Measurements from ENCODE around the gene ABCC6.
"Not testable (repeated sequence)": the region's sequence is repeated elsewhere in the genome, so short reads cannot be mapped to it uniquely, and the experiment has no call there.

The ABCC6 gene

DNA sequence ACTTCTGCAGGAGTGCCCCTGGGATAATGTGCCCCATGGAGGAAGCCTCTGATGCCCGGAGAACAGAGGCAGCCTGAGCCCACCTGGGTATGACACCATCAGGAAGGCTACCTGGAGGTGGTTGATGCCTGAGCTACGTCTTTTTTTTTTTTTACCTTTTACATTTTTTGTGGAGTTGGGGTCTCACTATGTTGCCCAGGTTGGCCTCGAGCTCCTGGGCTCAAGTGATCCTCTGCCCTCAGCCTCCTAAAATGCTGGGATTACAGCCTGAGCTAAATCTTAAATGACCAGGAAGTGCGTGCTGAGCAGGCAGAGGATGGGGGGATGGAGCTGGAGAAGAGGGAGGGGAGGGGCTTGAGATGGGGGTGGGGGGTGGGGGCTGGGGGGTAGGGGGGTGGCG, 32.7 kb downstream of the ABCC6 start:
- DNase-seq (ENCODE audit: low spot score) = no peak

- DNase-seq (ENCODE audit: low spot score) = no peak
These were observed 33.5 kb downstream of the ABCC6 start for GRCh38 chr16:16189842-16190241.

DNA sequence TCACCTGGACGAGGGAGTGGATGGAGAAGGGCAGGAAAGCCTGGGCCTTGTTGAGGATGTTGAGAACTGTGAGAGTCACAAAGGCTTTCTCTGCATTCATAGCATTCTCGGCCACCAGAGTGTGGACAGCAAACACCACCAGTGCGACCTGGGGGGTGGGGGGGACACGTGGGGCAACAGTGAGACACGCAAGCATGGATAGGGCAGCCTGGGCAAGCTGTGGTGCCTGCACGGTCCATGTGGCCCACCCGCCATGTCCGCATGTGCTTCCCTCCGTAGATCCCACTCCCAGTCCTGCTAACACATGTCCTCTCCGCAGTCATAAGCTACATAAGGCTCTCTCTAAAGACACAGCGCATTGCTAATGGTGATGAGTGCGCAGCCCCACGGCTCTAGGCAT, 34.5 kb downstream of the ABCC6 start:
- no peak for DNase-seq (ENCODE audit: low spot score)

GRCh38 chr16:16186820-16187219, 36.5 kb downstream of the ABCC6 start:
- no peak for DNase-seq (ENCODE audit: low spot score)

DNA sequence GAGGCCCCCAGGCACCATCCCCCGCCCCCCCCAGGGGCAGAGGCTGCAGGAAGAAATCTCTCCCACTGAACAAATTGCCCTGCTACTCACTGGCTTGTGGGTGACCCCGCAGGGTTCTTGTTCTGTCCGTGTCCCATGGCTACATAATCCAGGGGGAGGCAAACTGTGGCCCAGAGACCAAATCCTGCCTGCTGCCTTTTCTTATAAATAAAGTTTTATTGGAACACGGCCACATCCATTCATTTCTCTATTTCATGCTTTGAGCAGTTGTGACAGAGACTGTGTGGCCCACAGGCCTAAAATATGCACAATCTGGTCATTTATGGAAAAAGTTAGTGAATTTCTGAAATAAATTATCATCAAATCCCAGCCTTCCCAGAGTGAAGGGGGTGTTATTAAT, 38.2 kb downstream of the ABCC6 start:
- DNase-seq (ENCODE audit: low spot score) = no peak

- no peak for DNase-seq (ENCODE audit: low spot score)
These were observed 38.7 kb downstream of the ABCC6 start for GRCh38 chr16:16184594-16184993.

- DNase-seq (ENCODE audit: low spot score) = no peak
These were observed 39.7 kb downstream of the ABCC6 start for GRCh38 chr16:16183562-16183961.

GRCh38 chr16:16182918-16183317, 40.4 kb downstream of the ABCC6 start:
- no peak for DNase-seq (ENCODE audit: low spot score)

GRCh38 chr16:16181748-16182147, 41.5 kb downstream of the ABCC6 start:
- DNase-seq (ENCODE audit: low spot score) = not testable (repeated sequence)

DNA sequence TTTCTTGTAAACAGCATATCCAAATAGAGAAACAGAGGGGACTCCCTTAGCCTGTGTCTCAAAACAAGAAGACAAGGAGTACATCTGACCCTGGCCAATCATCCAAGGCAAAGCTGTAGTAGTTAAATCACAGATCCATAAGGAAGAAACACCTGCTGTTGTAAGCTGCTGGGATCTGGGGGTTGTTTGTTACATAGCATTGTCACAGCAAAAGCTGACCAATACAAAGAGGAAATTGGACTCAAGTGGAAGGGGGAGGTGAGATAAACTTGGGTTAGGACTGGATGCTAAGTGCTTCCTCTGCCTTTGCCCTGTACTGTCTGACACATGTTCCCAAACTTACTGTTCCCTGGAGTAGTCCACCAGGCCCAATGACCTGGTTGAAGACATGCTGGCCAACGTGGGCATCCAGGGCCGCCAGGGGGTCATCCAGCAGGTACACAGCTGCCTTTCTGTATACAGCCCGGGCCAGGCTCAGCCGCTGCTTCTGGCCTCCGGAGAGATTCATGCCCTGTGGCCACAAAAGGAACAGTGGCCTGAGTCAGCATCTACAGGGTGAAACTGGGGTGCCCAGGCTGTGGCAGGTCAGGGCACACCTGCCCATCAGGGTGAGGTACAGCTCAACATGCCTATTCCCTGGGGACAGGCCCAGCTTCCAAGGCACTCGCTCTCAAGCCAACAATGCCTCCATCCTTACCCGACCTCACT, 44.7 kb downstream of the ABCC6 start:
- no peak for DNase-seq (ENCODE audit: low spot score)

DNA sequence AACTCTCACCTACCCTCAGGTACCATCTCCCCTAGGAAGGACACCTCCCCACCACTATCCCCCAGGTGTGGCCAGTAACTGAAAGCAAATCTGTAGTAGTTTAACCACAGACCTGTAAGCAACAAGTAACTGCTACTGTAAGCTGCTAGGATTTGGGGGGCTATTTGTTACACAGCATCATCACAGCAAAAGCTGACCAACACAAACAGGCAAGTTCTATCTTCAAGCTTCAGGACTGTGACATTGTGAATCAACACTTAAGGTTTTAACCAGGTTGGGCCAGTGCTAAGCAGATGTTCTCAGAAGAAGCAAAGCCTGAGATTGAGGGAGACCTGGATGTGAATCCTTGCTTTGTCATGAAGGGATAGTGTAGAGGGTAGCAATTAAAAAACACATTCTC, 47.0 kb downstream of the ABCC6 start:
- no peak for DNase-seq (ENCODE audit: low spot score)

GRCh38 chr16:16175296-16175695, 48.0 kb downstream of the ABCC6 start:
- DNase-seq (ENCODE audit: low spot score) = no peak

DNA sequence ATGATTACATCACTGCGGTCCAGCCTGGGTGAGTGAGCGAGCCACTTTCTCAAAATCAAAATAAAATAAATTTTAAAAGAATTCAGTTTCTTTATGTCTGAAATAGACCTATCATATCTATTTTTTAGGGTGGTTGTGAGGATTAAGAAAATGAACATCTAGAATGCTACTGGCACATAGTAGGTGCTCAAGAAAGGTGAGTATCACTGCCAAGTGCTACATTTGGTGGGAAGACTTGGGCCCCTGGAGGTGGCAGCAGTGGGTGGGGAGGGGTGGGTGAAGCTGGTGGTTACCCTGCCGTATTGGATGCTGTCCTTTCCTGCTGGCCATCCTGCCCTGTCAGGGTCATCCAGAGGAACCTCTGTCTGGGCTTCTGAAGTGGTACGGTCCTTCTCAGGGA, 50.3 kb downstream of the ABCC6 start:
- DNase-seq (ENCODE audit: low spot score) = no peak

GRCh38 chr16:16171332-16171919, 51.9 kb downstream of the ABCC6 start:
- DNase-seq (ENCODE audit: low spot score) = no peak

DNA sequence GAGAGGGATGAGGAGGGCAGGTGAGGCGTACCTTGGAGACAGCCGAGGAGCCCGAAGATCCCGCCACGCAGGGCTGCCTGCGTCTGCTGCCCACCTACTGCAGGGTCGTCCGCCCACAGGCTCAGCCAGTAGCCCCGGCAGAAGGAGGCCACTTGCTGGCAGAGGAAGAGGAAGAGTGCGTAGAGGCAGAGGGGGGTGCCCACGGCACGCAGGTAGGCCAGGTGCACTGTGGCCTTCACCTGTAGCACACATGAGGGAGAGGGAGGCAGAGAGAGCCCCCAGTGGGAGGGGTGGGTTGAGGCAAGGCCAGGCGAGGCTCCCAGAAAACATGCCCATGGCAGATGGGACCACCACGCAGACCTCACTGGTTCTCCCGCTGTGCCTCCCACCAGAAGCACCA, 53.7 kb downstream of the ABCC6 start:
- no peak for DNase-seq (ENCODE audit: low spot score)

GRCh38 chr16:16168431-16168830, 54.9 kb downstream of the ABCC6 start:
- DNase-seq (ENCODE audit: low spot score) = no peak

DNA sequence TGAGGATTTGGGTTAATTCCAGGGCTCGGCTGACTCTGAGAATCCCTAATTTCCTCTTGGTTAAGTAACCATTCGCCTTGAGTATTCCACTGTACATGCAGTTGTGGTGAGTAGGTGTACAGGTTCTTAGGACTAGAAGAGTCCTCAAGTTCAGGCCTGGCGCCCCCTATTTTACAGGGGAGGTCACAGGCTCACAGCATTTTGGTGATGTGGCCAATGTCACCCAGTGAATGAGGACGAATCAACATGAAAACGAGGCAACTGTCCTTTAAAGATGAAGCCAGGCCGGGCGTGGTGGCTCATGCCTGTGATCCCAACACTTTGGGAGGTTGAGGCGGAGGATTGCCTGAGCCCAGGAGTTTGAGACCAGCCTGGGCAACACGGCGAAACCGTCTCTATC, 55.4 kb downstream of the ABCC6 start:
- no peak for DNase-seq (ENCODE audit: low spot score)

- DNase-seq (ENCODE audit: low spot score) = no peak
These were observed 56.3 kb downstream of the ABCC6 start for GRCh38 chr16:16166949-16167348.

DNA sequence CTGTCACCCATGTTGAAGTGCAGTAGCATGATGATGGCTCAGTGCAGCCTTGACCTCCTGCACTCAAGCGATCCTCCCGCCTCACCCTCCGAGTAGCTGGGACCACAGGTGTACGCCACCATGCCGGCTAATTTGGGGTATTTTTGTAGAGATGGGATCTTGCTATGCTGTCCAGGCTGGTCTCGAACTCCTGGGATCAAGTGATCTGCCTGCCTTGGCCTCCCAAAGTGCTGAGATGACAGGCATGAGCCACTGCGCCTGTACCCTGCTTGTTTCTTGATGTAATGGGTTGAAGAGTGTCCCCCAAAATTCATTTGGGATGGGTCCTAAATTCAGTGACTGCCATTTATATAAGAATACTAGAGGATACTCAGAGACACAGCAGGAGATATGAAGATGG, 57.2 kb downstream of the ABCC6 start:
- DNase-seq (ENCODE audit: low spot score) = no peak

- no peak for DNase-seq (ENCODE audit: low spot score)
These were observed 59.1 kb downstream of the ABCC6 start for GRCh38 chr16:16164243-16164642.

- no peak for DNase-seq (ENCODE audit: low spot score)
These were observed 59.7 kb downstream of the ABCC6 start for GRCh38 chr16:16163571-16163970.

DNA sequence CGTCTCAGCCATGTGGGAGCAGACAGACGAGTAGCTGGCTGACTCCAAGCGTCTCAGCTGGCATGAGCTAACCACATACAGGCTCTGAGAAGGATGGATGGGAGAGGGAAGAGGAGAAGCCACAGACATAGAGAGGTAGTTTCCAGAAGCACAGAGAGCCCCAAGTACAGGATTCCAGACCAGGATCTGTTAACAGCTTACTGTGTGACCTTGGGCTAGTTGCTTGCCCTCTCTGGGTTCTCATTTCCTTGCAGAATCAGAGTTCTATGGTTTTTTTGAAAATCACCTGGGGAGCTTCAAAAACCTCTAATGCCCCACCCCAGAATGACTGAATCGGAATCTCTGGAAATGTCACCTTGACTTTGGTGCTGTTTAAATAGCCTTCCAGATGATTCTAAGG, 60.2 kb downstream of the ABCC6 start:
- DNase-seq (ENCODE audit: low spot score) = no peak

DNA sequence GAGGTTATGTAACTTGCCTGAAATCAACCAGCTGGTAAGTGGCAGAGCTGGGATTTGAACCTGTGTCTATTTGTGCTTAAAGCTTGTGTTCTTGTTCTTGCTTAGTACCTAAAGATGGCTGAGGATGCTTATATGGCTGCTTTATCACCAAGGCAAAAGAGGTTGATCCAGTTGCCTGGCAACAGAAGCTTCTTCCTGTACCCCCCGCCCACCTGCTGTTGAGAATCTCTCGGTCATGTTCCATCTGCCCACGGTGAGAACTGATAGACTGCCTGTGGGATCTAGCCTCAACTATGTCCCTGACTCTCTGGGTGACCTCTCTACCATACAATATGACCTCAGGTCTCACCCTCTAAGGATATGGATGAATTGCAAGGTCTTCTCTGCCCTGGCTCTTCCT, 60.7 kb downstream of the ABCC6 start:
- DNase-seq (ENCODE audit: low spot score) = no peak

- DNase-seq (ENCODE audit: low spot score) = not testable (repeated sequence)
These were observed 61.5 kb downstream of the ABCC6 start for GRCh38 chr16:16161840-16162239.
